A549 (cell line): ENCODE data around the gene CBARP.

Source experiments
- BHLHE40 ChIP-seq: IDR thresholded peaks from 2 replicates; pipeline ENCODE4 v1.6.1; 2012; ENCODE audit warnings: low read depth, low read length, inconsistent platforms
- CBX8 ChIP-seq: fragments of 200-600 bp; sonication (generic); IDR thresholded peaks from 2 replicates; pipeline ENCODE4 v1.6.1; 2016
- CTCF ChIP-seq: fragments of >200 bp; sonication (Bioruptor Twin); formaldehyde crosslinking; IDR thresholded peaks from 3 replicates; pipeline ENCODE4 v1.5.1; 2016
- EP300 ChIP-seq, 2 experiments: fragments of >200 bp; sonication (Bioruptor Twin); formaldehyde crosslinking; IDR thresholded peaks; 2 replicates in 1 of 2; 3 replicates in 1 of 2; pipeline ENCODE4 v1.6.1; 2016 to 2017
- JUN ChIP-seq, 2 experiments: fragments of >200 bp; sonication (Bioruptor Twin); formaldehyde crosslinking; IDR thresholded peaks; 2 replicates in 1 of 2; 3 replicates in 1 of 2; pipeline ENCODE4 v1.6.1; 2016 to 2017
- NR3C1 ChIP-seq: fragments of >200 bp; sonication (Bioruptor Twin); formaldehyde crosslinking; IDR thresholded peaks from 3 replicates; pipeline ENCODE4 v1.6.1; 2017
- POLR2A ChIP-seq: IDR thresholded peaks from 2 replicates; pipeline ENCODE4 v1.6.1; 2012; ENCODE audit warnings: mild to moderate bottlenecking, low read length
- RAD21 ChIP-seq, 2 experiments: fragments of >200 bp in 1 of 2; sonication (Bioruptor Twin) in 1 of 2; formaldehyde crosslinking in 1 of 2; IDR thresholded peaks in 1 of 2; conservative IDR thresholded peaks in 1 of 2; 2 replicates in 1 of 2; 3 replicates in 1 of 2; pipeline ENCODE4 v1.6.1; 2012 to 2018; ENCODE audit warnings: inconsistent platforms in 1 of 2
- RCOR1 ChIP-seq: fragments of 150-350 bp; IDR thresholded peaks from 2 replicates; pipeline ENCODE4 v1.6.1; 2014; ENCODE audit warnings: antibody characterized with exemption, low read length, low read depth
- TF ChIP-seq, protein P1 (sequence below): fragments of 200-600 bp; sonication (generic); IDR thresholded peaks from 2 replicates; pipeline ENCODE4 v1.6.1; 2016; ENCODE audit warnings: antibody characterized with exemption, mild to moderate bottlenecking, moderate library complexity

GRCh38 chr19:1217366-1217765, 20.4 kb downstream of the CBARP start:
- TF ChIP-seq RCOR1 (no peak), CTCF (no peak), RAD21 (conservative IDR thresholded peaks at IDR 0.05 in 1 of 2, IDR thresholded peaks at IDR 0.05 in 1 of 2) (no peak), NR3C1 (no peak), POLR2A (no peak), EP300 (IDR thresholded peaks at IDR 0.05) (no peak), BHLHE40 (no peak), JUN (IDR thresholded peaks at IDR 0.05) (no peak), CBX8 (no peak)
- TF ChIP-seq, protein P1, sequence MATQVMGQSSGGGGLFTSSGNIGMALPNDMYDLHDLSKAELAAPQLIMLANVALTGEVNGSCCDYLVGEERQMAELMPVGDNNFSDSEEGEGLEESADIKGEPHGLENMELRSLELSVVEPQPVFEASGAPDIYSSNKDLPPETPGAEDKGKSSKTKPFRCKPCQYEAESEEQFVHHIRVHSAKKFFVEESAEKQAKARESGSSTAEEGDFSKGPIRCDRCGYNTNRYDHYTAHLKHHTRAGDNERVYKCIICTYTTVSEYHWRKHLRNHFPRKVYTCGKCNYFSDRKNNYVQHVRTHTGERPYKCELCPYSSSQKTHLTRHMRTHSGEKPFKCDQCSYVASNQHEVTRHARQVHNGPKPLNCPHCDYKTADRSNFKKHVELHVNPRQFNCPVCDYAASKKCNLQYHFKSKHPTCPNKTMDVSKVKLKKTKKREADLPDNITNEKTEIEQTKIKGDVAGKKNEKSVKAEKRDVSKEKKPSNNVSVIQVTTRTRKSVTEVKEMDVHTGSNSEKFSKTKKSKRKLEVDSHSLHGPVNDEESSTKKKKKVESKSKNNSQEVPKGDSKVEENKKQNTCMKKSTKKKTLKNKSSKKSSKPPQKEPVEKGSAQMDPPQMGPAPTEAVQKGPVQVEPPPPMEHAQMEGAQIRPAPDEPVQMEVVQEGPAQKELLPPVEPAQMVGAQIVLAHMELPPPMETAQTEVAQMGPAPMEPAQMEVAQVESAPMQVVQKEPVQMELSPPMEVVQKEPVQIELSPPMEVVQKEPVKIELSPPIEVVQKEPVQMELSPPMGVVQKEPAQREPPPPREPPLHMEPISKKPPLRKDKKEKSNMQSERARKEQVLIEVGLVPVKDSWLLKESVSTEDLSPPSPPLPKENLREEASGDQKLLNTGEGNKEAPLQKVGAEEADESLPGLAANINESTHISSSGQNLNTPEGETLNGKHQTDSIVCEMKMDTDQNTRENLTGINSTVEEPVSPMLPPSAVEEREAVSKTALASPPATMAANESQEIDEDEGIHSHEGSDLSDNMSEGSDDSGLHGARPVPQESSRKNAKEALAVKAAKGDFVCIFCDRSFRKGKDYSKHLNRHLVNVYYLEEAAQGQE: no peak
